HK-2 (cell line): ENCODE data around the gene SPHK1.

ENCODE experiments used
- DNase-seq: peaks from one replicate; pipeline ENCODE4 v3.0.0-alpha.2; 2018; ENCODE audit not compliant: unreplicated experiment

The SPHK1 gene

GRCh38 chr17:76384987-76385891 is 830 bp downstream of the SPHK1 start:
- DNase-seq = peak; percentile 75

DNA sequence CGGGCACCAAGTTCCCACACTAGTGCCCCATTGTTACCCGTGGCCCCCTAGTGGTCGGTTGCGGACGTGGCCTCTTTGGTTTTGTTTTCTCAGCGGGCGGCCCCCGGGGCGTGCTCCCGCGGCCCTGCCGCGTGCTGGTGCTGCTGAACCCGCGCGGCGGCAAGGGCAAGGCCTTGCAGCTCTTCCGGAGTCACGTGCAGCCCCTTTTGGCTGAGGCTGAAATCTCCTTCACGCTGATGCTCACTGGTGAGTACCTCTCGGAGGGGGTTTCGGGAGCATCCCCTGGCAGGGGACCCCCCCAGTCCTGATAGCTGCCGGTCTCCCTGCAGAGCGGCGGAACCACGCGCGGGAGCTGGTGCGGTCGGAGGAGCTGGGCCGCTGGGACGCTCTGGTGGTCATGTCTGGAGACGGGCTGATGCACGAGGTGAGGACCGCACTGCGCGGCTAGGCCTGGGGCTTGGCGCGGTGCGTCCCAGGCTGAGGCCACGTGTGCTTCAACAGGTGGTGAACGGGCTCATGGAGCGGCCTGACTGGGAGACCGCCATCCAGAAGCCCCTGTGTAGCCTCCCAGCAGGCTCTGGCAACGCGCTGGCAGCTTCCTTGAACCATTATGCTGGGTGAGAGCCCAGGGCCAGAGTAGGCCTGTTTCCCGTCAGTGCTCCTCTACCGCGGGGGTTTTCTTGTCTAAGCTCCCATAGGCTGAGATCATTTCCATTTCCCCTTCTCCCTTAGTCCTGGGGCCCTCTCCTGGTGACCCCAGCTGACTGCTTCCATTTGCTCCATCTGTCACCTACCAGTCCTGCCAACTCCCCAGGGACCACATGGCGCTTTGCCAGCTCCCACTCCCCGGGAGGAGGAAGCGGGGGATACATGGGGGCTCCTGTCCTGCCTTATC is 1.7 kb downstream of the SPHK1 start:
- peak; percentile 90 for DNase-seq

DNA sequence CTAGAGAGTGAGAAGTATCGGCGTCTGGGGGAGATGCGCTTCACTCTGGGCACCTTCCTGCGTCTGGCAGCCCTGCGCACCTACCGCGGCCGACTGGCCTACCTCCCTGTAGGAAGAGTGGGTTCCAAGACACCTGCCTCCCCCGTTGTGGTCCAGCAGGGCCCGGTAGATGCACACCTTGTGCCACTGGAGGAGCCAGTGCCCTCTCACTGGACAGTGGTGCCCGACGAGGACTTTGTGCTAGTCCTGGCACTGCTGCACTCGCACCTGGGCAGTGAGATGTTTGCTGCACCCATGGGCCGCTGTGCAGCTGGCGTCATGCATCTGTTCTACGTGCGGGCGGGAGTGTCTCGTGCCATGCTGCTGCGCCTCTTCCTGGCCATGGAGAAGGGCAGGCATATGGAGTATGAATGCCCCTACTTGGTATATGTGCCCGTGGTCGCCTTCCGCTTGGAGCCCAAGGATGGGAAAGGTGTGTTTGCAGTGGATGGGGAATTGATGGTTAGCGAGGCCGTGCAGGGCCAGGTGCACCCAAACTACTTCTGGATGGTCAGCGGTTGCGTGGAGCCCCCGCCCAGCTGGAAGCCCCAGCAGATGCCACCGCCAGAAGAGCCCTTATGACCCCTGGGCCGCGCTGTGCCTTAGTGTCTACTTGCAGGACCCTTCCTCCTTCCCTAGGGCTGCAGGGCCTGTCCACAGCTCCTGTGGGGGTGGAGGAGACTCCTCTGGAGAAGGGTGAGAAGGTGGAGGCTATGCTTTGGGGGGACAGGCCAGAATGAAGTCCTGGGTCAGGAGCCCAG is 2.8 kb downstream of the SPHK1 start:
- no peak for DNase-seq

- no peak for DNase-seq
These were observed 4.8 kb downstream of the SPHK1 start for GRCh38 chr17:76388966-76389888.

DNA sequence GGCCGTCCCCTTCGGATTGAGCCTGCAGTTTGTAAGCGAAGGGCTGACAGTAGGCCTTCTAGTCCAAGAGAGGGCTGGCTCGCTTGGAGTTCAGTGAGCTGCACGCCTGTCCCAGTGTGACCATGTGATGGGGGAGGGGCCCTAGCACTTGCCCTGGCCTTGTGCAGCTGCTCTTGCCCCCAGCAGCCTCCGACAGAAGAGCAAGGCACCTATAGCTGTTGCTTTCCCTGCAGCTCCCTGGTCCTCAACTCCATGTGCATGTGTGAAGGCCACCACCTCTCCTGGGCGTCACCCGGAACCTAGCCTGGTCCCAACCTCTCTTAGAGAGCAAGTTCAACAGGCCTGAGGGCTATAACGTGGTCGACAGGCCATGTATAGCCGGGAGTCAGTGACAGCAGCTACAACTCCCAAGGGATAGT is 5.6 kb downstream of the SPHK1 start:
- no peak for DNase-seq

- DNase-seq = no peak
These were observed 6.8 kb downstream of the SPHK1 start for GRCh38 chr17:76391200-76391715.

DNA sequence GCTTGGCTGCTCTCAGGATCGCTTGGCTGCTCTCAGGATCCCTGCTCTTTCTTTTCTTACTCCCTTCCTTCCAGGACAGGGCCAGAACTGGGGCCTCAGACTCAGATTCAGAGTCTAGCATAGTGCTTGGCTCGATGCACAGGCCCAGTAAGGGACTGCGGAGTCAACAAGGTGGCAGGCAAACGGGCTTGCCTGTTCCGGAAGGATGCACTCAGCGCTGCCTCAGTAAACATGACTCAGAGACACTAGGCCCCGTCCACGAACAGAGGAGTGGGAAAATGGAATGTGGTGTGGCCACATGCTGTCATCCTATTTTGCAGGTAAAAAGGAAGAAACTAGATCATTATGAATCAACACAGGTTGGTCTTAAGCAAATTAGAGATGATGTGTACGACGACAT is 9.8 kb downstream of the SPHK1 start:
- peak; percentile 91 for DNase-seq

- DNase-seq = no peak
These were observed 11.6 kb downstream of the SPHK1 start for GRCh38 chr17:76395980-76396379.

GRCh38 chr17:76397184-76397583 is 12.8 kb downstream of the SPHK1 start:
- no peak for DNase-seq

- peak; percentile 93 for DNase-seq
These were observed 13.5 kb downstream of the SPHK1 start for GRCh38 chr17:76397687-76398522.

- DNase-seq = peak; percentile 90
These were observed 14.2 kb downstream of the SPHK1 start for GRCh38 chr17:76398523-76399174.

DNA sequence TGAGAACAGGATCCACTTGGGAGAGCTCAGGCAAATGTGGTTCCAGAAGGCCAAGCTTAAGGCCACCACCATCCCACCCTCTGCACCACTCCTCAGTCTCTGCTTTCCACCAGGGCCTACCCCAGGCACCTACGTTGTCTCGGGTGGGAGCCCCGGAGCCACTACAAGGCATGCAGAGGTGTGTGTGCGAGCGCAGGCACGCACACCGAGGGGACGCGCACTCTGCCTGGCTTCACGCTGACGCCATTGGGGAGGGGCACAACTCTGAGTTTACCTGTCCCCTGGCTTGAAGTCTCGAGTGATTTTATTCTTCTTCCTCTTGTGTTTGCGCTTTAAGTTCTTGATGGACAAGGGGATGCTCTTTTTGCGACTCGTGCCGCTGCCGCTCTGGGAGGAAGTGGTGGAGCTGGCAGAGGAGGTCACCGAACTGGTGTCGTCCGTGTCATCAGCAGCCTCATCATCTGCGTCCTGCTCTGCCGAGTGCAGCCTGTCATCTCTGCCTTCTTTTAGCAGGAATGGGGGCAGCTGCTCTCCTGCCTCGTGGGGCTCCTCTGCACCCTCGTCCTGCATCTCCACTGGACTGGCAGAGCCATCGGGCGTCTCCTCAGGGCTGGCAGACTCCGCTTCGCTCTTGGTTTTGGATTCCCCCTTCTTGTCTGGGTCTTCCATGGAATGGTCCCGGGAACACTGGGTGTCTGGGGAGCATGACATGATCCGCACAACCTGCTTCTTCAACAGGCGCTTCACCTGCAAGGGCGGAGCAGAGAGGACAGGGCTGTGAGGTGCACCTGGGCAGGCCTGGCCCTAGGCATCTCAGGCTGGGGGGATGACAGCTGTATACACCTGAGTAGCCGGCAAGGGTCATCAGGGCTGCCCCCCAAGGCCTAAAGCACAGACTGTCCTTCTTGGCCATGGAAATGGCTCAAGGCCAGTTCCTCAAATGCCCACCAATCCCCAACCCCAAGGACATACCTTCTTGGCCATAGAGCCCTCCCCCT is 15.1 kb downstream of the SPHK1 start:
- DNase-seq = no peak

GRCh38 chr17:76402711-76403110 is 18.3 kb downstream of the SPHK1 start:
- DNase-seq = no peak

GRCh38 chr17:76404256-76404655 is 19.8 kb downstream of the SPHK1 start:
- DNase-seq = no peak

GRCh38 chr17:76404976-76405563 is 20.7 kb downstream of the SPHK1 start:
- no peak for DNase-seq

GRCh38 chr17:76405607-76405966 is 21.2 kb downstream of the SPHK1 start:
- no peak for DNase-seq

DNA sequence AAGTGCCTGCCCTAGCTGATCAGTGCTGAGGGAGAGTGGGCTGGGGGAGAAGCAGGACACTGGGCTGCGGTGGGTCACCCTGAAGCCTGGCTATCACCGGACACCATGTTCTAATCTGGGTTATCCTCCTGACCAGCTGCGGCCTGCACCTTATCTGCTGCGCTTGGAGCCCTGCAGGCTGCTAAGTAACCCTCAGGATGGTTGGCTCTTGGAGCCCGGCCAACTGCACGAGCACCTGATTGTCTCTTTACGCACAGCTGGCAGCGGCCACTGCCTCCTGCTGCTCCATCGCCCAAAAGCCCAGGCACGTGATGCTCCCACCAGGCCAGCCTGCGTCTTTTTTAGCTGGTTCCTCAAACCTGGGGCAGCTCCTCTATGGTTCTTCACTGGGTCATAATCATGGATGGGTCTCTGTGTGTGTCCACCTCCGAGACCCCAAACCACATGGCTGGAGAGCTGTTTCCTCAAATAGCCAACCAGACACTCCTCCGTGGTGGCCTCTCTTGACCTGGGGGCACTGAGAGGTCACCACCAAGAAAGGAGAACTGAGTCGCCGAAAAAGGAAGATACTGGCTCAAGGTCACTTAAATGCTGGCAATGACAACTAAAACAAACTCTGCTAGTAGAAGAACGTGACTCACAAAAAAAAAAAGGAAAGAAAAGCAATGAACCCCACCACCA is 21.7 kb downstream of the SPHK1 start:
- DNase-seq = no peak
